PC-9 (cell line): ENCODE results near the gene DAP3.

Source experiments
- EZH2 ChIP-seq: fragments of 200-600 bp; sonication (generic); IDR thresholded peaks from 2 replicates; pipeline ENCODE4 v1.8.0; 2017; ENCODE audit warnings: antibody characterized with exemption, low read depth
- TF ChIP-seq, protein P1 (sequence below): fragments of 200-600 bp; sonication (generic); conservative IDR thresholded peaks from 2 replicates; pipeline ENCODE4 v1.6.1; 2017; ENCODE audit warnings: mixed run types, antibody characterized with exemption, mild to moderate bottlenecking, moderate library complexity

DNA sequence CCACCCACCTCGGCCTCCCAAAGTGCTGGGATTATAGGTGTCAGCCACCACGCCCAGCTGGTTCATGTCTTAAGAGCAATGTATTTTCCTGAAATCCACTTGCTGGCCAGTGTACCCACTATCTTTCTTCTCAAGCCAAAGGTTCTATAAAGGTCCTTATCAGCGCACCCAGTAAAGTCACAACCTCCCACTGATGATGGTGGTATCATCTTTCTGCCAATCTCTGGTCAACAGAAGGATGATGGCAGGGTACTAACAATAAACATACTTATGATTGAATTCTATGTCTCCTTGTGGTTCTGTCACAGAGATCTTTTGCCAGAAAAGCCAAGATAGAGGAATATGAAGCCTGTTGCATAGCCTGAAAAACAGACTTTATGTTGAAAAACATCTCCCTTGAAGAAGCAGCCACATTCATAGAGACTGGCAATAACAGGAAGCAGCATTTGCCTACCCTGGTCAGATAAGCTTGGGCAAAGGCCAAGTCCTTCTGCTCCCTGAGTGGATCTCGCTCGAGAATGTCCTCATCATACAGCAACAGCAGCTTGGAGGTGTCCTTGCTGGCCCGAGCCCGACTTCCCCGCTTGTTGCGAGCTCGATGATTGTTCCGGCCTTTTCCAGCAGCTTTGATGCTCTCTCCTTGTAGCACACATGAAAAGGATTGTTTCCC lies 73.0 kb downstream of the DAP3 start:
- TF ChIP-seq, protein P1, sequence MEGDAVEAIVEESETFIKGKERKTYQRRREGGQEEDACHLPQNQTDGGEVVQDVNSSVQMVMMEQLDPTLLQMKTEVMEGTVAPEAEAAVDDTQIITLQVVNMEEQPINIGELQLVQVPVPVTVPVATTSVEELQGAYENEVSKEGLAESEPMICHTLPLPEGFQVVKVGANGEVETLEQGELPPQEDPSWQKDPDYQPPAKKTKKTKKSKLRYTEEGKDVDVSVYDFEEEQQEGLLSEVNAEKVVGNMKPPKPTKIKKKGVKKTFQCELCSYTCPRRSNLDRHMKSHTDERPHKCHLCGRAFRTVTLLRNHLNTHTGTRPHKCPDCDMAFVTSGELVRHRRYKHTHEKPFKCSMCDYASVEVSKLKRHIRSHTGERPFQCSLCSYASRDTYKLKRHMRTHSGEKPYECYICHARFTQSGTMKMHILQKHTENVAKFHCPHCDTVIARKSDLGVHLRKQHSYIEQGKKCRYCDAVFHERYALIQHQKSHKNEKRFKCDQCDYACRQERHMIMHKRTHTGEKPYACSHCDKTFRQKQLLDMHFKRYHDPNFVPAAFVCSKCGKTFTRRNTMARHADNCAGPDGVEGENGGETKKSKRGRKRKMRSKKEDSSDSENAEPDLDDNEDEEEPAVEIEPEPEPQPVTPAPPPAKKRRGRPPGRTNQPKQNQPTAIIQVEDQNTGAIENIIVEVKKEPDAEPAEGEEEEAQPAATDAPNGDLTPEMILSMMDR: no peak
- no peak for TF ChIP-seq EZH2
